ENCODE results near the gene PIP4K2A. TPM values are rescaled to one million over a fixed set of nuclear protein-coding genes. Genes with fewer than 3 reads are reported as not detected.

Gene PIP4K2A
- total and polyA plus RNA-seq, 2 experiments from 2014 or later = 39.9 to 40.1 TPM

DNA sequence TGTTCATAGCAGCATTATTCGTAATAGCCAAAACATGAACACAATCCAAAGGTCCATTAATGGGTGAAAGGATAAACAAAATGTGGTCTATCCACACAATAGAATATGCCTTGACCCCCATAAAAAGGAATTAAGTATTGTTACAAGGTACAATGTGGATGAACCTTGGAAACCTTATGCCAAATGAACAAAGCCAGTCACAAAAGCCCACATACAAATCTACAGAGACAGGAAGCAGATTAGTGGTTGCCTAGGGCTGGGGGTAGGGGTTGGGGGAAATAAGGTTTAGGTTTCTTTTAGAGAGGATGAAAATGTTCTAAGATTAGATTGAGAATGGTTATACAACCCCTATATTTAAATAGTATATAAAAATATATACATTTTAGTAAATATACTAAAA, 34.8 kb downstream of the PIP4K2A start (continued):
- TF ChIP-seq, protein P1, sequence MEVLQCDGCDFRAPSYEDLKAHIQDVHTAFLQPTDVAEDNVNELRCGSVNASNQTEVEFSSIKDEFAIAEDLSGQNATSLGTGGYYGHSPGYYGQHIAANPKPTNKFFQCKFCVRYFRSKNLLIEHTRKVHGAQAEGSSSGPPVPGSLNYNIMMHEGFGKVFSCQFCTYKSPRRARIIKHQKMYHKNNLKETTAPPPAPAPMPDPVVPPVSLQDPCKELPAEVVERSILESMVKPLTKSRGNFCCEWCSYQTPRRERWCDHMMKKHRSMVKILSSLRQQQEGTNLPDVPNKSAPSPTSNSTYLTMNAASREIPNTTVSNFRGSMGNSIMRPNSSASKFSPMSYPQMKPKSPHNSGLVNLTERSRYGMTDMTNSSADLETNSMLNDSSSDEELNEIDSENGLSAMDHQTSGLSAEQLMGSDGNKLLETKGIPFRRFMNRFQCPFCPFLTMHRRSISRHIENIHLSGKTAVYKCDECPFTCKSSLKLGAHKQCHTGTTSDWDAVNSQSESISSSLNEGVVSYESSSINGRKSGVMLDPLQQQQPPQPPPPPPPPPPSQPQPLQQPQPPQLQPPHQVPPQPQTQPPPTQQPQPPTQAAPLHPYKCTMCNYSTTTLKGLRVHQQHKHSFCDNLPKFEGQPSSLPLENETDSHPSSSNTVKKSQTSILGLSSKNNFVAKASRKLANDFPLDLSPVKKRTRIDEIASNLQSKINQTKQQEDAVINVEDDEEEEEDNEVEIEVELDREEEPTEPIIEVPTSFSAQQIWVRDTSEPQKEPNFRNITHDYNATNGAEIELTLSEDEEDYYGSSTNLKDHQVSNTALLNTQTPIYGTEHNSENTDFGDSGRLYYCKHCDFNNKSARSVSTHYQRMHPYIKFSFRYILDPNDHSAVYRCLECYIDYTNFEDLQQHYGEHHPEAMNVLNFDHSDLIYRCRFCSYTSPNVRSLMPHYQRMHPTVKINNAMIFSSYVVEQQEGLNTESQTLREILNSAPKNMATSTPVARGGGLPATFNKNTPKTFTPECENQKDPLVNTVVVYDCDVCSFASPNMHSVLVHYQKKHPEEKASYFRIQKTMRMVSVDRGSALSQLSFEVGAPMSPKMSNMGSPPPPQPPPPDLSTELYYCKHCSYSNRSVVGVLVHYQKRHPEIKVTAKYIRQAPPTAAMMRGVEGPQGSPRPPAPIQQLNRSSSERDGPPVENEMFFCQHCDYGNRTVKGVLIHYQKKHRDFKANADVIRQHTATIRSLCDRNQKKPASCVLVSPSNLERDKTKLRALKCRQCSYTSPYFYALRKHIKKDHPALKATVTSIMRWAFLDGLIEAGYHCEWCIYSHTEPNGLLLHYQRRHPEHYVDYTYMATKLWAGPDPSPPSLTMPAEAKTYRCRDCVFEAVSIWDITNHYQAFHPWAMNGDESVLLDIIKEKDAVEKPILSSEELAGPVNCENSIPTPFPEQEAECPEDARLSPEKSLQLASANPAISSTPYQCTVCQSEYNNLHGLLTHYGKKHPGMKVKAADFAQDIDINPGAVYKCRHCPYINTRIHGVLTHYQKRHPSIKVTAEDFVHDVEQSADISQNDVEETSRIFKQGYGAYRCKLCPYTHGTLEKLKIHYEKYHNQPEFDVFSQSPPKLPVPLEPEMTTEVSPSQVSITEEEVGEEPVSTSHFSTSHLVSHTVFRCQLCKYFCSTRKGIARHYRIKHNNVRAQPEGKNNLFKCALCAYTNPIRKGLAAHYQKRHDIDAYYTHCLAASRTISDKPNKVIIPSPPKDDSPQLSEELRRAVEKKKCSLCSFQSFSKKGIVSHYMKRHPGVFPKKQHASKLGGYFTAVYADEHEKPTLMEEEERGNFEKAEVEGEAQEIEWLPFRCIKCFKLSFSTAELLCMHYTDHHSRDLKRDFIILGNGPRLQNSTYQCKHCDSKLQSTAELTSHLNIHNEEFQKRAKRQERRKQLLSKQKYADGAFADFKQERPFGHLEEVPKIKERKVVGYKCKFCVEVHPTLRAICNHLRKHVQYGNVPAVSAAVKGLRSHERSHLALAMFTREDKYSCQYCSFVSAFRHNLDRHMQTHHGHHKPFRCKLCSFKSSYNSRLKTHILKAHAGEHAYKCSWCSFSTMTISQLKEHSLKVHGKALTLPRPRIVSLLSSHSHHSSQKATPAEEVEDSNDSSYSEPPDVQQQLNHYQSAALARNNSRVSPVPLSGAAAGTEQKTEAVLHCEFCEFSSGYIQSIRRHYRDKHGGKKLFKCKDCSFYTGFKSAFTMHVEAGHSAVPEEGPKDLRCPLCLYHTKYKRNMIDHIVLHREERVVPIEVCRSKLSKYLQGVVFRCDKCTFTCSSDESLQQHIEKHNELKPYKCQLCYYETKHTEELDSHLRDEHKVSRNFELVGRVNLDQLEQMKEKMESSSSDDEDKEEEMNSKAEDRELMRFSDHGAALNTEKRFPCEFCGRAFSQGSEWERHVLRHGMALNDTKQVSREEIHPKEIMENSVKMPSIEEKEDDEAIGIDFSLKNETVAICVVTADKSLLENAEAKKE (CRISPR knock-in tag; IDR thresholded peaks at IDR 0.05) = no peak
- TF ChIP-seq, protein P2, sequence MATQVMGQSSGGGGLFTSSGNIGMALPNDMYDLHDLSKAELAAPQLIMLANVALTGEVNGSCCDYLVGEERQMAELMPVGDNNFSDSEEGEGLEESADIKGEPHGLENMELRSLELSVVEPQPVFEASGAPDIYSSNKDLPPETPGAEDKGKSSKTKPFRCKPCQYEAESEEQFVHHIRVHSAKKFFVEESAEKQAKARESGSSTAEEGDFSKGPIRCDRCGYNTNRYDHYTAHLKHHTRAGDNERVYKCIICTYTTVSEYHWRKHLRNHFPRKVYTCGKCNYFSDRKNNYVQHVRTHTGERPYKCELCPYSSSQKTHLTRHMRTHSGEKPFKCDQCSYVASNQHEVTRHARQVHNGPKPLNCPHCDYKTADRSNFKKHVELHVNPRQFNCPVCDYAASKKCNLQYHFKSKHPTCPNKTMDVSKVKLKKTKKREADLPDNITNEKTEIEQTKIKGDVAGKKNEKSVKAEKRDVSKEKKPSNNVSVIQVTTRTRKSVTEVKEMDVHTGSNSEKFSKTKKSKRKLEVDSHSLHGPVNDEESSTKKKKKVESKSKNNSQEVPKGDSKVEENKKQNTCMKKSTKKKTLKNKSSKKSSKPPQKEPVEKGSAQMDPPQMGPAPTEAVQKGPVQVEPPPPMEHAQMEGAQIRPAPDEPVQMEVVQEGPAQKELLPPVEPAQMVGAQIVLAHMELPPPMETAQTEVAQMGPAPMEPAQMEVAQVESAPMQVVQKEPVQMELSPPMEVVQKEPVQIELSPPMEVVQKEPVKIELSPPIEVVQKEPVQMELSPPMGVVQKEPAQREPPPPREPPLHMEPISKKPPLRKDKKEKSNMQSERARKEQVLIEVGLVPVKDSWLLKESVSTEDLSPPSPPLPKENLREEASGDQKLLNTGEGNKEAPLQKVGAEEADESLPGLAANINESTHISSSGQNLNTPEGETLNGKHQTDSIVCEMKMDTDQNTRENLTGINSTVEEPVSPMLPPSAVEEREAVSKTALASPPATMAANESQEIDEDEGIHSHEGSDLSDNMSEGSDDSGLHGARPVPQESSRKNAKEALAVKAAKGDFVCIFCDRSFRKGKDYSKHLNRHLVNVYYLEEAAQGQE (IDR thresholded peaks at IDR 0.05; ENCODE audit: unreplicated experiment) = no peak
- TF ChIP-seq ZNF331 (CRISPR knock-in tag; IDR thresholded peaks at IDR 0.05; ENCODE audit: low read depth) (no peak), EZH2 (IDR thresholded peaks at IDR 0.05; ENCODE audit: low read depth, unreplicated experiment) (no peak)

DNA sequence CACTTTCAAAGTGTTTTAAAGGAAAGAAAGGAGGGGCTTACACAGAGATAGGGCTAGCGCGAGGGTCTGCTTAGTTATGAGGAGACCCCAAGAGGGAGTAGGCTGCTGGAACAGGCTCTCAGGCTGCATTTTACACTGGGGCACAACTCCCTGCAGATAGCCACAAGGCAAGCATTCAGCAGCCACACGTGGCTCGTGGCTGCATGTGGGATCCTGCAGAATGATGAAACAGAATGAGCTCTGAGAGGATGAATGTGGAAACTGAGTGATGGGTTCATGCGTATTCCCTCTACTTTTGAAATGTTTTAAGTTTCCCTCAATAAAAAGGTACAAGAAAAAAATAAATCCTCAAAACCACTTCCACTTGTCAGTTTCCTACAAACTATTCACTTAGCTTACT, 37.0 kb downstream of the PIP4K2A start:
- Histone ChIP-seq H3K4me1 (ENCODE audit: insufficient read depth) (peaks cover 76% of the 10 kb centered on the region), H3K27ac (ENCODE audit: low read depth) (no peak overlapping the region), H3K4me2 (no peak overlapping the region), H3F3A (replicated peaks; ENCODE audit: low read depth) (no peaks in the 10 kb centered on the region; the same call in 1 of the 2 replicates), H3K4me3 (no peak overlapping the region), H3K36me3 (ENCODE audit: insufficient read depth) (no peaks in the 10 kb centered on the region), H2AFZ (no peak overlapping the region), H4K20me1 (replicated peaks; ENCODE audit: insufficient read depth) (no peaks in the 10 kb centered on the region), H3K9me2 (ENCODE audit: insufficient read depth) (no peaks in the 10 kb centered on the region), H3K27me3 (ENCODE audit: insufficient read depth) (no peaks in the 10 kb centered on the region), H3K79me2 (replicated peaks; ENCODE audit: insufficient read depth) (peaks cover 100% of the 10 kb centered on the region)
- H3K9me3 Mint-ChIP-seq = no peaks in the 10 kb centered on the region
- TF ChIP-seq NANOG (IDR thresholded peaks at IDR 0.05; ENCODE audit: borderline replicate concordance) (no peak), STAT1 (IDR thresholded peaks at IDR 0.05; ENCODE audit: unreplicated experiment) (no peak)
- TF ChIP-seq, protein P1 (CRISPR knock-in tag; IDR thresholded peaks at IDR 0.05) = no peak
- no peaks in the 10 kb centered on the region for H3K27me3 Mint-ChIP-seq (ENCODE audit: insufficient read depth, low read depth, poor library complexity)
- no peaks in the 10 kb centered on the region for H3K36me3 Mint-ChIP-seq (ENCODE audit: low read depth)
- no peak overlapping the region for H3K4me3 Mint-ChIP-seq
- peaks cover 56% of the 10 kb centered on the region for H3K4me1 Mint-ChIP-seq
- DNase-seq (ENCODE audit: low spot score) (no peak), ATAC-seq (no peak)
- no peak overlapping the region for H3K27ac Mint-ChIP-seq
